ENCODE measurements around the gene UVSSA. TPM values are rescaled to one million over a fixed set of nuclear protein-coding genes. Genes with fewer than 3 reads are reported as not detected.
A peak's percentile ranks its signal among the peaks of the same experiment; 100 is the strongest.

Gene UVSSA
- total and polyA plus RNA-seq, 9 of the 15 experiments (the other 6 are each of a cell fraction or from before 2014, with no cell fraction given) = 0.21 to 14.6 (median 3.3) TPM

DNA sequence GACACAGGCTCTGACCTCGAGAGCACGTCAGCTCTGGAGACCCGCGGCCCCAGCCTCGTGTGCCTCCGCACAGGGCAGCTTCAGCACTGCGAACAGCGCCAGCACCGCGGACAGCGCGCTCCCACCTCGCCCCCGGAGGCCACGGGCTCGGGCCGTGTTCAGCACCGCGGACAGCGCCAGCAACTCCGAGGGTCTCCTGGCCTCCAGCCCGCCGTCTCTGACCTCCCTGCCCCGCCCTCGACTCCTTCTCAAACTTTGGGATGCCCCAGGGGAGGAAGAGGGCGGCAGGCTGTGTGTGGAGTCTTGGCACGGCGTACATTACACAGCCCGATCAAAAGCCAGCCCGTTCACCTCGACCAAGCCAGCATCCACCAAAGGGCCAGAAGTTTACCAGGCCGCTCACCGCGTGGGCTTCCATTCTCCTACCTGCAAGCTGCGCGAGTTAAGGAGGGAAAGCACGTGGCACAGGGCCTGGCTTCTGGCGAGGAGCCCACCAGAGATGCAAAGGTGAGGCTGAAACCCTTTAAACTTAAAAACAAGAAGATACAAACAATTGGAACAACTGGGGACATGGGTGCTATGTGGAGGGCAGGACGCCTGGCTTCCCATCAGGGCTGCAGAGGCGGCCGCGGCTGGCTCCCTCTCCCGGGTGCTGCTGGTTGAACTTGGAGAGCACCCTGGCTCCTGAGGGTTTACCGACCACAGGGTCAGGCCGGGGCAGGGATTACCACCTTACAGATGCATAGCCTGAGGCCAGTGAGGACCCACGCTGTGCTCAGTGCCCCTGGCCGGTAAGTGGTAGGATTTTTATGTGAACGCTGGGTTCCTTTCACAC, 63.7 kb downstream of the UVSSA start (continued):
- TF ChIP-seq, protein P1, sequence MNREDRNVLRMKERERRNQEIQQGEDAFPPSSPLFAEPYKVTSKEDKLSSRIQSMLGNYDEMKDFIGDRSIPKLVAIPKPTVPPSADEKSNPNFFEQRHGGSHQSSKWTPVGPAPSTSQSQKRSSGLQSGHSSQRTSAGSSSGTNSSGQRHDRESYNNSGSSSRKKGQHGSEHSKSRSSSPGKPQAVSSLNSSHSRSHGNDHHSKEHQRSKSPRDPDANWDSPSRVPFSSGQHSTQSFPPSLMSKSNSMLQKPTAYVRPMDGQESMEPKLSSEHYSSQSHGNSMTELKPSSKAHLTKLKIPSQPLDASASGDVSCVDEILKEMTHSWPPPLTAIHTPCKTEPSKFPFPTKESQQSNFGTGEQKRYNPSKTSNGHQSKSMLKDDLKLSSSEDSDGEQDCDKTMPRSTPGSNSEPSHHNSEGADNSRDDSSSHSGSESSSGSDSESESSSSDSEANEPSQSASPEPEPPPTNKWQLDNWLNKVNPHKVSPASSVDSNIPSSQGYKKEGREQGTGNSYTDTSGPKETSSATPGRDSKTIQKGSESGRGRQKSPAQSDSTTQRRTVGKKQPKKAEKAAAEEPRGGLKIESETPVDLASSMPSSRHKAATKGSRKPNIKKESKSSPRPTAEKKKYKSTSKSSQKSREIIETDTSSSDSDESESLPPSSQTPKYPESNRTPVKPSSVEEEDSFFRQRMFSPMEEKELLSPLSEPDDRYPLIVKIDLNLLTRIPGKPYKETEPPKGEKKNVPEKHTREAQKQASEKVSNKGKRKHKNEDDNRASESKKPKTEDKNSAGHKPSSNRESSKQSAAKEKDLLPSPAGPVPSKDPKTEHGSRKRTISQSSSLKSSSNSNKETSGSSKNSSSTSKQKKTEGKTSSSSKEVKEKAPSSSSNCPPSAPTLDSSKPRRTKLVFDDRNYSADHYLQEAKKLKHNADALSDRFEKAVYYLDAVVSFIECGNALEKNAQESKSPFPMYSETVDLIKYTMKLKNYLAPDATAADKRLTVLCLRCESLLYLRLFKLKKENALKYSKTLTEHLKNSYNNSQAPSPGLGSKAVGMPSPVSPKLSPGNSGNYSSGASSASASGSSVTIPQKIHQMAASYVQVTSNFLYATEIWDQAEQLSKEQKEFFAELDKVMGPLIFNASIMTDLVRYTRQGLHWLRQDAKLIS (CRISPR knock-in tag; IDR thresholded peaks at IDR 0.05) = peak; percentile 100
- peak; percentile 86; the same call in 1 of the 2 replicates for TF ChIP-seq ZNF24 (IDR thresholded peaks at IDR 0.05)
- no peak for TF ChIP-seq ZNF347 (CRISPR knock-in tag; IDR thresholded peaks at IDR 0.05; ENCODE audit: low read depth)
- TF ChIP-seq PHTF2 (CRISPR knock-in tag; IDR thresholded peaks at IDR 0.05) = no peak
- TF ChIP-seq PYGO2 (tag; IDR thresholded peaks at IDR 0.05) = no peak
- TF ChIP-seq, protein P2, sequence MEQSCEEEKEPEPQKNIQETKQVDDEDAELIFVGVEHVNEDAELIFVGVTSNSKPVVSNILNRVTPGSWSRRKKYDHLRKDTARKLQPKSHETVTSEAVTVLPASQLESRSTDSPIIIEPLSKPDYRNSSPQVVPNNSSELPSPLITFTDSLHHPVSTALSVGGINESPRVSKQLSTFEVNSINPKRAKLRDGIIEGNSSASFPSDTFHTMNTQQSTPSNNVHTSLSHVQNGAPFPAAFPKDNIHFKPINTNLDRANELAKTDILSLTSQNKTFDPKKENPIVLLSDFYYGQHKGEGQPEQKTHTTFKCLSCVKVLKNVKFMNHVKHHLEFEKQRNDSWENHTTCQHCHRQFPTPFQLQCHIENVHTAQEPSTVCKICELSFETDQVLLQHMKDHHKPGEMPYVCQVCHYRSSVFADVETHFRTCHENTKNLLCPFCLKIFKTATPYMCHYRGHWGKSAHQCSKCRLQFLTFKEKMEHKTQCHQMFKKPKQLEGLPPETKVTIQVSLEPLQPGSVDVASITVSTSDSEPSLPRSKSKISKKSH (CRISPR knock-in tag; IDR thresholded peaks at IDR 0.05) = no peak
- TF ChIP-seq ZNF583 (CRISPR knock-in tag; IDR thresholded peaks at IDR 0.05) = peak; percentile 84; the same call in 1 of the 2 replicates
- TF ChIP-seq MYBL2 (IDR thresholded peaks at IDR 0.05; ENCODE audit: low read depth) = no peak
- peak; percentile 90; the same call in 1 of the 2 replicates for TF ChIP-seq MYBL2 (CRISPR knock-in tag; IDR thresholded peaks at IDR 0.05; ENCODE audit: borderline replicate concordance)
- peak; percentile 100 for TF ChIP-seq PRMT5 (CRISPR knock-in tag; IDR thresholded peaks at IDR 0.05)
- 0 out of 2 replicates have a peak, but pooled peaks have one; percentile 32 for TF ChIP-seq ZKSCAN8 (CRISPR knock-in tag; IDR thresholded peaks at IDR 0.05)
- TF ChIP-seq TOE1 (IDR thresholded peaks at IDR 0.05; ENCODE audit: borderline replicate concordance) = 0 out of 2 replicates have a peak, but pooled peaks have one; percentile 22
- TF ChIP-seq TOE1 (CRISPR knock-in tag; IDR thresholded peaks at IDR 0.05; ENCODE audit: borderline replicate concordance, low read depth) = peak; percentile 100
- TF ChIP-seq, protein P3, sequence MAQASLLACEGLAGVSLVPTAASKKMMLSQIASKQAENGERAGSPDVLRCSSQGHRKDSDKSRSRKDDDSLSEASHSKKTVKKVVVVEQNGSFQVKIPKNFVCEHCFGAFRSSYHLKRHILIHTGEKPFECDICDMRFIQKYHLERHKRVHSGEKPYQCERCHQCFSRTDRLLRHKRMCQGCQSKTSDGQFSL (CRISPR knock-in tag; IDR thresholded peaks at IDR 0.05) = peak; percentile 95
- TF ChIP-seq, protein P3 (tag; IDR thresholded peaks at IDR 0.05) = no peak
- TF ChIP-seq PRPF4 (IDR thresholded peaks at IDR 0.05; ENCODE audit: insufficient read depth, low read depth, low read length, poor library complexity, severe bottlenecking) = no peak
- TF ChIP-seq, protein P4, sequence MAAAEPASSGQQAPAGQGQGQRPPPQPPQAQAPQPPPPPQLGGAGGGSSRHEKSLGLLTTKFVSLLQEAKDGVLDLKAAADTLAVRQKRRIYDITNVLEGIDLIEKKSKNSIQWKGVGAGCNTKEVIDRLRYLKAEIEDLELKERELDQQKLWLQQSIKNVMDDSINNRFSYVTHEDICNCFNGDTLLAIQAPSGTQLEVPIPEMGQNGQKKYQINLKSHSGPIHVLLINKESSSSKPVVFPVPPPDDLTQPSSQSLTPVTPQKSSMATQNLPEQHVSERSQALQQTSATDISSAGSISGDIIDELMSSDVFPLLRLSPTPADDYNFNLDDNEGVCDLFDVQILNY (CRISPR knock-in tag; IDR thresholded peaks at IDR 0.05) = peak; percentile 100
- no peak for TF ChIP-seq HIVEP1 (CRISPR knock-in tag; IDR thresholded peaks at IDR 0.05)

Data from K562 (cell line).